GM11168 (cell line): Measurements from ENCODE around the gene LPP.
"Not testable (repeated sequence)": the region's sequence is repeated elsewhere in the genome, so short reads cannot be mapped to it uniquely, and the experiment has no call there.

Experiments used
- in situ Hi-C: fragments of 300-500 bp; cut with MboI; formaldehyde crosslinking; loops from one replicate; pipeline ENCODE4 v1.12.0; 2022; ENCODE audit warnings: low sequenced_read_pairs; ENCODE audit not compliant: unreplicated experiment

The LPP gene

DNA sequence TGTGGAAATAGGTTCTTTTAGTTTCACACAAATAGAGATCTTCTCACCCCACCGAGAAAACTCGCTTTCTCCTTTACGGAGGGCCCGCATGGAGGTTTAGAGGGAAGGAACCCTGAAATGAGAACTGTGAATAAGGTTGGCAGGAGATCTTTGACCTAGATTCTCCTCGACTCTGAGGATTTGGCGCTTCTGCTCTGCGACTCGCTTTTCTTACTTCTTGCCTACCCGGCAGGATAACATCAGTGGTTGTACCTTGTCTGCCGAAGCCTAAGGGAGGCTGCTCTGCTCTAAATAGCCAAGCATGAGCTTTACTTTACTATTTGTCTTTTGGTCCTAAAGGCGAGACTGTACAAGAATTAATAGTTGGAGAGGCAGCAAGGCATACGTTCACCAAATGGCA, 544.5 kb downstream of the LPP start:
- in situ Hi-C loops, result no loop called here

DNA sequence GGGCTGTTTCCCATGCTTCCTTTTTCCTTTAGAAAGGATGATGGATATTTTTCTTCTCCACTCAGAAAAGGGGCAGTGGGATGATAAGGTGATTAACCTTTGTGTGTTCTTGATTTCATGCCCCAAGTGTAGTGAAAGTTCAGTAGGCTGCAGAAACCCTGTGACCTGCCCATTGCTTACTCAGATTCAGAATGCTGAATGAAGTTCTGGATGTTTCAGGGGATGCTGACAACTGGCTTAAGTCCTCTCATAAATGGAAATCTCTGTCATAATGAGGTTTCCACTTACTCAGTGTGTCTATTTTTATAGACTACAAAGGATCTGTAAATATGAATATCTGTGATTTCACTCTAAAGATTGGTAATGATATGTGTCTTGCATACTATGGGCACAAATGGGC, 546.5 kb downstream of the LPP start:
- in situ Hi-C loops, result no loop called here

DNA sequence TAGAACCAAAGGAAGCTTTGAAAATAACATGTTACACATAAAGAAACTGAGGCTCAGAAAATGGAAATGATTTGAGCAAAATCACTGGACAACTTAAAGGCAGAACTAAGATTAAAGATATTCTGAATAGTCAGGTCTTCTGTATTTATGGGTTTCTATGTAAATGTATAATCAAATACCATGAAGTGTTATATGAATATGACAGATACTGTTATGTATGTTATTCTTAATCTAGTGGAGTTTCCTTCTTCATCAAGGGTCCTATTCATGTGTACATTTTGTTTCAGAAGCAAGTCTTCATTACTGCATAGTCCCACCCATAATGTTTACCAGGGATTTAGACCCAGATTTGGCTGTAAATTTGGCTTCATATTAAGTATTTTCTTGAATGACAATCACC, 547.0 kb downstream of the LPP start:
- in situ Hi-C loops, result no loop called here

DNA sequence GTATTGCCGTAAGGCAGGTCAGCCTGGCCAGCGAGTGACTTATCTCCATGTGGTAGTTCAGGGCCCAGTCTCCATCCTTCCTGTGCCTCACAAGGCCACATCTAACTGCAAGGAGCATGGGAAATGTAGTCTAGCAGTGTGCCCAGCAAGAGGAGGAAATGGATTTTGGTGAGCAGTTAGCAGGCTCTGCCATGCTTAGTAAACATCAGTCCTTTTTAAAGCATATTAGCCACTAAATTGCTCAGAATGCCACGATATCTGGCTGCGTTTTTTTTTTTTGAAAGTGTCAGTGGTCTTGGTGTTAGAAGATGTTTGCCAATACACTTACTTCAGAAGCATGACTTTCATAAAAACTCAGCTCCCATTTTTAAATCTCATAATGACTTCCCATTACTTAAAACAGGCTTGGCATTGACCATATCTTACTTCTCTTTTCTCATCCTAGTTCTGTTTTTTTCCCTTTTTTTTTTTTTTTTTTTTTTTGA, 547.6 kb downstream of the LPP start:
- in situ Hi-C loops, result no loop called here

DNA sequence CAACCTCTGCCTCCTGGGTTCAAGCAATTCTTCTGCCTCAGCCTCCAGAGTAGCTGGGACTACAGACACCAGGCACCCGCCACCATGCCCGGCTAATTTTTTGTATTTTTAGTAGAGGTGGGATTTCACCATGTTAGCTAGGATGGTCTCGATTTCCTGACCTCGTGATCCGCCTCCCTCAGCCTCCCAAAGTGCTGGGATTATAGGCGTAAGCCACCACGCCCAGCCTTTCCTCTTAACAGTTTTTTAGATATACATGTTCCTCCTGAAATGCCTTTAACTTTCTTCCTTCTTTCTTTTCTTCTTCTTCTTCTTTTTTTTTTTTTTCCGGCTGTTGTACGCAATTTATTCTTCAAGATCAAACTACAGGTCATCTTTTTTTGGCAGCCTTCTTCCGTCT, 548.1 kb downstream of the LPP start:
- in situ Hi-C loops, result not testable (repeated sequence)

DNA sequence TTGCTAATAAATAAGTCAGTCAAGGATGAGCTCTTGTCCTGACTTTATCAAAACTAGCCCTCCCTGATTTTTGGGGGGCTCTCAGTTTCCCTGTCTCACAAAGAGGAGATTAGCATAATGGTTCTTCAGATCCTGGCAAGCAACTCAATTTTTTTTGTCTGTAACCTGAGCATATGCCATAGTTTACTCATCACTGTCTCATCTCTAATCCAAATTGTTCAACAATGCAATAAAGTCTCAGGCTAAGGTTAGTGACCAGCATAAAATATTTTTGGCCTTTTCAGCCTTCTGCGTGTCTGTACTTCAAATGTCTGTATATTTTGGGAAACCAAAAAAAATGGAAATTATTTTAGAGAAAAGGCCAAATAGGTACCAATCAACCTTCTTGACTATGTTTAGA, 552.2 kb downstream of the LPP start:
- in situ Hi-C loops, result no loop called here

DNA sequence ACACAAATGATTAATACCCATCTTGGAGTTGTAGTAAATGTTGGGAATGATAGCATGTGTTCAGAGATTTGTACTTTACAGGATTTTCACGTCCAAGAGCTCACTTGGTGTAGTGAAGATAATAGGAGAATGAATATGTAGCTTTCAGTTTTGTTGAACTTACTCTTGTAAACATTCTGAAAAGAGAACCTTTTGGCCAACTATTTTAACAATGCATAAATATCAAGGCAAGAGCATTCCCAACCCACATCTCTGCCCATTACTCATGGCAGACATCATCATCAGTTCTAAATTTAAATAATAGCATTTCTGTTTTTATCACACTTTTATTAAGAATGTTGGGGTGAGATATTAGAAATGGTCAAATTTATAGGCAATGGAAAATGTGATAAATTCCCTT, 552.6 kb downstream of the LPP start:
- in situ Hi-C loops, result no loop called here

DNA sequence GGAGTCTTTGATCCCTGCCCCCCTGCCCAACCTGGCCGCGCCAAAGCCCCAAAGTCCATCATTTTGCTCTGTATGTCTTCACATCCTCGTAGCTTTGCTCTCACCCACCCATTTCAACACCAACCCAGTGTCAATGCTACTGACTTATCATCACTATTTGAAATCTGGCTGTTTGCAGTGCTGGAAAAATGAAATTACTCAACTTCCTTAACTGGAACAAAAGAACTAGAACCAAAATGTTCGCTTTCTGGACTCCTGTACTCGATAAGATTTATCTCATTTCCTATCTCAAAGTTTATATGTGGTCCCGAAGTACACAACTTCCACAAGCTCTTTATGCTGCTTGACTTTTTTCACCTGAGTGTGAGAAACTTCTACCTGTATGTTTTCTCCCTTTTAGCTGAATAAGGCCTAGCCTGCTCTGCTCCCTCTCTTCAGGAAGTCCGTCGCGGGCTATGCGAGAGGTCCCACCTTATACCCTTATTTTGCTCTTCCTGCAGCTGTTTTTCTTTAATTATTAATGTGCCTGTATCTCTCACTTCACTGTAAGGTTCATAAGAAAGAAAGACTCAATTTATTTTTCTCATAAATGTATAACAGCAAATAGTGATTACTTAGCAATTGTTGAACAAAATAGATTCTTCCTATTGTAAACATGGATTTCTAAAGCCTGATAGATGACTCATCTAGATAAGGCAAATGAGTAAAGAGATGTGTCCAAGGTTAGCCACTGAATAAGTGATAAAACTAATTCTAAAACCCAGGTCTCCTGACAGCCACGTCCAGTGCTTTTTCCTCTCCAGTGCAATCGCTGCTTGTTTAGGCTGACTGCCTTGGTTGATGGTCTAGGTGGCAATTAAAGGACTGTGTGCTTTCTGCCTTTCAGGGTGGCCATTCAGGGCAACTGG, 553.7 kb downstream of the LPP start:
- in situ Hi-C loops, result no loop called here

DNA sequence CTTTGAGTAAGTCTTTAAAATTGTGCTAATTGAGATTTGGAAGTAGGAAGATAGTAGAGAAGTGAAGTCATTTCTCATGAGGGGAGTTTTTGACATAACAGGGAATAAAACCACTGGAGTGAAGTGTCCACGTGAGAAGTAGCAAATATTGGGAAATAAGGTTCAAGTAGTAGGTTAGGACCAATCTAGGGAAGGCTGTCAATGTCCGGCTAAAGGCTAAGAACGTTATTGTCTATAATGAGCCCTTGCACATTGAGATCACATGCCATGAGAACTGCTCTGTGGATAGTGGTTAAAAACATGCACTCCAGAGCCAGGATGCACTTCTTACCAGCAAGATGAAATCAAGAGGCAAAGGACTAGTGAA, 557.9 kb downstream of the LPP start:
- in situ Hi-C loops, result no loop called here

DNA sequence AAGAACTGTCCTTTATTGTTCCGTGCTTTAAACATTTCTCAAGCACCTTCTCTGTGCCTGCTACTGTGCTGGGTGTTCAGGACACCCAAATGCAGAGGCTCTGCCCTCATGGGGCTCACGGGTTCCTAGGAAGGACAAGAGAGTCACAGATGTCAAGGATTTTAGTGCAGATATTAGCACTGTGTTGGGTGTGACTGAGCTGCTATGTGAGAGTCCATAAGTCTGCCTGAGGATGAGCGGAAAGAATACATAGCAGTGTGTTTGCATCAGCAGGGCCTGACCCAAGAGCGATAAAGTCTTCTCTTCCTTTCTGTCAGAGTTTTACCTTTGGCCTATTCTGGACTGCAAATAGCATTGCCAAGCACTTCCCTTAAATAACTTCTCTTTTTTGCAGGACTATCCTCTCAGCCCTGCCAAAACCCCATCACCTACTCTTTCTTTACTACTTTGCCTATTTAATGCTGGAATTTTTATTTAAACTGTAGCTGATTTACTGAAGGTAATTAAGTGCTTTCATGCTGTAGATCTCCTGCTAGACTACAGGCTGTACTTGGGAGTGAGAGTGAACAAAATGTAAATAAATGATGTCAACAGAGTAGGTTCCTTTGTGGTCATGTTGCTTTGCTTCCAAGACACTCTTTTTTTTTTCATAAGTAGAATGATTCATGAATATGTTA, 558.4 kb downstream of the LPP start:
- in situ Hi-C loops, result no loop called here

DNA sequence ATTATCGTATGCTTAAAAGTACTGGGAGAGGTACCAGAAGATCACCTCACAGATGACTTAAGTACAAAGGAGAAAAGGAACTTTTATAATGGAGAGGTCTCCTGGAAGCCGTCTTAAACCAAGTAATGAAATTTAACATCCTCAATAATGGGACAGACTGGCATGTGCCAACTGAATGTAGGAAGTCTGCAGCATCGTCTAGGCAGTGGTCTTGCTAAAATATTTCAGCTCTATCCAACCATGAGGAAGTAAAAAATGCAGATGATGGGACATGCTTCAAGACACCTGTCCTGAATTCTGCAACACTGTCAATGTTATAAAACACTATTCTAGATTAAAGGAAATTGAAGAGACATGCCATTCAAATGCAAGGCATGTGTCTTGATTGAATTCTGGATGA, 559.0 kb downstream of the LPP start:
- in situ Hi-C loops, result no loop called here

DNA sequence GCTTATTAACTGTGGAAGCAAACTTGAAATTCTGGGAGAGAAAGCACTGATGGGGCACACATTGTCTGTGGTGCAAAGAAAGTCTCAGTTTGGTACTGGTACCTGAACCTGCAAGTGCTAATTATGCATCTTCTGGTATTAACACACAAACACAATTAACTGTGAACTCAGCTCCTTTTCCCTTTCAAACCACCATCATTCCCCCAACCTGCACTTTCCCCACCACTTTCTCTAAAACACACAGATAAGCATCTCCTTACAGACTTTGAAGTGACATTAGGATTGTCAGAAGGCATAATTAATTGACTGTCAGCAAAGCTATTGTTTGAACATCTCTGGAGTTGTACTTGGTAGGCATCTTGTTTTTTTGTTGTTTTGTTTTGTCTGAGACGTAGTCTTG, 565.6 kb downstream of the LPP start:
- in situ Hi-C loops, result no loop called here

DNA sequence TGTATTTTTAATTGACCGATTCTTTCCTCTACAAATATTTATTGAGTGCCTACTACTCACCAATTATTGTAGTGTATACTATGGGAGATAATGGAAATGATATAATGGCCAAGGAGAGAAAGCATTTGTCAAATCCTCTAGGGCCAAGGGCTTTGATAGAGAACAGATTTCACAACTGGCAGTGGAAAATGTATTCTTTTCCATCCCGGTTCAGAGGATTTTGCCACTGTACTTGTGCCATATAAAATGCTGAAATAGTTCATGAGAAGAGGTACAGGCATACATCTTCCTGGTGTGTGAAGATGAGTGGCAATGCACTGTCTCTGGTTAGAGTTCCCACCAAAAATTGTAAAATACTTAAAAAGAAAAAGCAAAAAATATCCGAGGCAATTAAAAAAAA, 566.3 kb downstream of the LPP start:
- in situ Hi-C loops, result no loop called here

DNA sequence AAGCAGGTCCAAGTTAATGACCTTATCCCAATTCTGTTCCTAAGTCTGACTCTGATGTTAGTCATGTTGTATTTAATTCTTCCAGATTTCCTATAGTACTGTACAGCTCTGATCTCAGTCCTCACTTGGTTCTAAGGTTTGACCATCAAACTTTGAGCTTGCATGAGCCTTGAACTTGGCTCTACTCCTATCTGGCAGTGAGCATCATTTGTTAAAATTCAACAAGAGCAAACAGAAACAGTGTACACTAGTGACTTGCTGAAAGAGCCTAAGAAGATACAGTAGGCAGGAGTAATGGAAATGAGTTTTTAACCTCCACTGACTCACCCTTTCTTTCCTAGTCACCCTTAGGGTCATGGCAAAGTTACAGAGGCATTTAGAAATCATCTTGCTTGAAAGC, 566.7 kb downstream of the LPP start:
- in situ Hi-C loops, result no loop called here

DNA sequence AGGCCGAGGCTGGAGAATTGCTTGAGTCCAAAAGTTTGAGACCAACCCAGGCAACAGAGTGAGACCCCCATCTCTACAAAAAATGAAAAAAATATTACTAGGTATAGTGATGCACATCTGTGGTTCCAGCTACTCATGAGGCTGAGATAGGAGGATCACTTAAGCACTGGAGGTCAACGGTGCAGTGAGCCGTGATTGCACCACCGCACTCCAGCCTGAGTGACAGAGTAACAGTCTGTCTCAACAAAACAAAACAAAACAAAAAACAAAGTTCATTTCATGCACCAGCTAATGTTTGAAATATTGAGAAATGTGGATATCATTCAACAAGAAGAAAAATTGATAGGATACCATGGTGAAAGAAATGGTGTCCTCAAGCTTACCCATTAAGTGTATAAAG, 567.4 kb downstream of the LPP start:
- in situ Hi-C loops, result no loop called here

DNA sequence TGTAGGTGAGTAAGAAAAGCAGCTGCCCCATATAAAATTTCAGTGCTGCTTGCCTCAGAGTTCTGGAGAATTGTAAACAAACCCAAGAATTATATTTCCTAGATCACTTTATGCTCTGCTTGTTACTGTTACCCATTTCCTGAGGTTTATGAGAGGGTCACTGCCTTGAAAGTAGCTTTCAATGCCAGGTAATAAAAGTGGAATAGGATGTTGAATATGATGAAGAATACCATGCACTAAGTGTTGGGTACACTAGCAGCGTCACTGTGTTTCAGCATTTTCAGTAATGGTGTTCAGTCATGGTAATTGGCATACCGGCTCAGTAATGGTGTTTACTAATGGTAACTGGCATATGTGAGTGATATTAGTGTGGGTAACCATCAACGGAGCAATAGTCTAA, 568.0 kb downstream of the LPP start:
- in situ Hi-C loops, result no loop called here

DNA sequence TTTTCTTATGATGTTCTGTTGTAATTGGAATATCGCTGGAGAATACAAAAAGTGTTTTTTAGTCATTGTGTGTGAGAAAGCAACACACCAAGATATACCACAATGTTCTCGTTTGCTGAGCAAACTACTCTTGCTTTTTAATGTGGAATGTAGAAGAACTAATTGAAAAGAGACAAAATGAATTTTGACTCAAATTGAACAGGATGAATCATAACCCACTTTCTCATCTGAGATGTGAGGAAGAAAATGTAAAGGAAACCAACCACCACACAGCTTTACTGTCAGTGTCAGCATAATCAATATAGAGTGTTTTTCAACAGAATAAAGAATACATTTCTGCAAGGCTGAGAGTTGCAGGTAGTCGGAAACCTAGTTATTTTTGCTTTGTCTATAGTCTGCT, 569.0 kb downstream of the LPP start:
- in situ Hi-C loops, result no loop called here

DNA sequence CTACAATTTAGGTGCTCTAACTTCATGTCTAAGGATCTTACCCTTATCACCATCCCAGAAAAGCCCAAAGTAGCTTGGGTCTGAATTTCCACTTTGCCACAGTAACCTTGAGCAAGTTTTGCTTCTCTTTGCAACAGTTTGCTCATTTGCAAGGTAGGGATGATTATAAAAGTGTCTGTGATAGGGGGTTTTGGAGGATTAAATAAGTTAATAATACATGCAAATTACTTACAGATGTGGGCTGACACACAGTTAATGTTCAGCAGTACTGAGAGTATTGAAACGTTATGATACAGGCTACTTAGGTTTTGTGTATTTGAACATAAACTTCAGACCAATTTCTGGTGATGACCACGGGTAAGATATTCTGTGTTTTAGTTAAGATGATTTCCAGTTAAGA, 573.1 kb downstream of the LPP start:
- in situ Hi-C loops, result no loop called here

DNA sequence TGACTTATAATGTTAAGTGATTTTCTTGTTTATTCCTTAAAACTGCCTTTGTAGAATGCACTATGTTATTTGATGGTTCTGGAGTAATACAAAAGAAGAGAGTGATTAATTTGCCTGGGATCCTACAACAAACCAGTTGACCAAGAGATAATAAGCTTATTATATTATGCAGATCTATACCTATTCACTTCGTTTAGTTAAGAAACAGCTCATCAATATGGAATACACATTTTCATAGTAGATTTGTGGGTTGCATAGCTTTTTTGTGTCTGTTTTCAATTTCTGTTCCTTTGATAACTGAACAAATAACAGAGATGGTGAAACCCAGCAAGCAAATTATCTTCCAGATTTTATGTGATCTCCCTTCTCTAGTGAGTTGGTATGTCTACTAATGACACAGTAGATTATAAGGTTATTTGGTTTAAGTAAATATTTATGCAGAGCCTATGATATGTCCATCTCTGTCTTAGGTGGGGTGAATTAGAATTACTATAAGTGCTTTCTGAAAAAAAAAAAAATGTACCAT, 574.5 kb downstream of the LPP start:
- in situ Hi-C loops, result no loop called here

DNA sequence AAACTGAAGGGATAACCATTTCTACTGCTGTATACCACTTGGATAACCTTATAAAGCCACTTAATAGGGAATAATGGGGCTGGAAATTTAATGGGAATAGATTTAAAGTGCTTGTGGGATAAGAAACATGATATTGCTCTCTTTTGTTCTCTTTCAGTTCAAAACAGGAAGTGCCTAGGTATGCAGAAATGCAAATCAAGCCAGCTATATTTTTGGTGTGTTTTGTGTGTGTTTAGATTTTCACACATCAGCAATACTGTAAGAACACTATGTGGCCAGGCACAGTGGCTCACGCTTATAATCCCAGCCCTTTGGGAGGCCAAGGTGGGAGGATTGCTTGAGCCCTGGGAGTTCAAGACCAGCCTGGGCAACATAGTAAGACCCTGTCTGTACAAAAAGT, 575.5 kb downstream of the LPP start:
- in situ Hi-C loops, result no loop called here

DNA sequence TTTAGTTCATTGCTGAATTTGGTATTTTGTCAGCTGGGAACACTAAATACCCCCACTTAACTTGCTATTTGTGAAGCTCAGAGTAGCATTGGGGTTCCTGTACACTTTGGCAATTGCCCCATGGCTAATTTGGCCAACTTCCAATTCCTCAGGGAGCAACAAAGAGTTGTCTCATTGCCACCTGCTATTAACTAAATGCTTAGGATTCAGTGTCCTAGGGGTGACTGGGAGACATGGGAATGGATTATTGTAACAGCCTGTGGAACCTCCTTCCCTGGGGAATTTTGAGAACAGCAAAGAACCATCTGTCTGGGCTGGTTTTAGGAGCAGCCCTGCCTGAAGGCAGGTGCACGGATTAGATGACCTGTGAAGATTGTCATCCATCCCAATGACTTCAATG, 580.4 kb downstream of the LPP start:
- in situ Hi-C loops, result no loop called here

DNA sequence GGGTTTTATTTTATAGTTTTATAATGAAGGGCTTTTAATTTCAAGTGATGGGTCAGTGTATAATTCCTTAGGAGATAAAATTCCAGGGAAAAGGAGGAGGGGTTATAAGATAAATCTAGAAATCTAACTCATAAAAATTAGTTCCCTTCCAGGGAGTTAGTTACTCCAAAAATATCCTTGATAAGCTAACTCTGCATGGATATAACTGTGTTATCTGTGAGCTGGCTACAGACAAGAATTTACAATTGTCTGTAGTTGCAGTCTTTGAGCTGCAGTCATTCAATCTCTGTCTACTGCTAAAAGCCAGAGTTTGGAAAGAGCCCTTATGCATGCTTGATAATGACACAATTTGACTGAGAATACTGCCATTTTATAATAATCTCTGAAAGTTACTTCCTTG, 585.6 kb downstream of the LPP start:
- in situ Hi-C loops, result no loop called here
